SH-SY5Y (cell line): ENCODE measurements around the gene SDHD.

ENCODE experiments used
- GATA2 ChIP-seq: IDR thresholded peaks from 2 replicates; pipeline ENCODE4 v1.6.1; 2011; ENCODE audit warnings: mild to moderate bottlenecking, low read depth, low read length
- GATA3 ChIP-seq: IDR thresholded peaks from 2 replicates; pipeline ENCODE4 v1.6.1; 2011; ENCODE audit warnings: low read depth, mild to moderate bottlenecking, low read length, moderate library complexity

- no peak for TF ChIP-seq GATA2
- no peak for TF ChIP-seq GATA3
These were observed 27.1 kb downstream of the SDHD start for GRCh38 chr11:112113539-112114457.
